ENCODE results near the gene KSR1.

DNA sequence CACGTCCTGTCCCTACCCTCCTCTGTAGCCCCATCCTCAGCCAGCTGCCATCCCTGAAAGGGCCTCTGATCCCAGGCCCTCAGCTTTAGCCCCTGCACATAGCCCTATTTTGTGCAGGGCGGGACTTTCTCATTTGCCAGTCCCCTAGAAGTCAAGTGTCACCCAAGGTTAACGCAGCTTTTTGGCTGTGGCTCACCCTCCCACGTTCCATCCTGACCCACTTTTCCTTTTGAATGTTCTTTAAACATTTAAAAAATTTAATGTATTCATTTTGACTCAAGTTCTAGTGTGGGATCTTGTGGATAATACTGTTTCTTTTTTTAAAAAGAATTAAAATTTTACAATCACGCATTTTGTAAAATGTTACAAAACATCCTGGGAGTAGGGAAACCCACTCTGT lies 112.6 kb downstream of the KSR1 start:
- TF ChIP-seq ZFP30 (CRISPR knock-in tag; IDR thresholded peaks at IDR 0.05) (no peak), ARNTL (CRISPR knock-in tag; IDR thresholded peaks at IDR 0.05; ENCODE audit: borderline replicate concordance, low read depth) (no peak), SNAI2 (CRISPR knock-in tag; IDR thresholded peaks at IDR 0.05) (no peak), ZNF565 (CRISPR knock-in tag; conservative IDR thresholded peaks at IDR 0.05; ENCODE audit: low read depth) (no peak), ISL1 (CRISPR knock-in tag; IDR thresholded peaks at IDR 0.05) (no peak)
- TF ChIP-seq, protein P1, sequence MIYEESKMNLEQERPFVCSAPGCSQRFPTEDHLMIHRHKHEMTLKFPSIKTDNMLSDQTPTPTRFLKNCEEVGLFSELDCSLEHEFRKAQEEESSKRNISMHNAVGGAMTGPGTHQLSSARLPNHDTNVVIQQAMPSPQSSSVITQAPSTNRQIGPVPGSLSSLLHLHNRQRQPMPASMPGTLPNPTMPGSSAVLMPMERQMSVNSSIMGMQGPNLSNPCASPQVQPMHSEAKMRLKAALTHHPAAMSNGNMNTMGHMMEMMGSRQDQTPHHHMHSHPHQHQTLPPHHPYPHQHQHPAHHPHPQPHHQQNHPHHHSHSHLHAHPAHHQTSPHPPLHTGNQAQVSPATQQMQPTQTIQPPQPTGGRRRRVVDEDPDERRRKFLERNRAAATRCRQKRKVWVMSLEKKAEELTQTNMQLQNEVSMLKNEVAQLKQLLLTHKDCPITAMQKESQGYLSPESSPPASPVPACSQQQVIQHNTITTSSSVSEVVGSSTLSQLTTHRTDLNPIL (CRISPR knock-in tag; IDR thresholded peaks at IDR 0.05; ENCODE audit: low read depth): no peak

All from SK-N-SH treated with all-trans-retinoic acid at 6 μM for 48 hours (cell line).